DND-41 (cell line): ENCODE measurements around the gene PIK3CD.

ENCODE experiments used
- EZH2 ChIP-seq: IDR thresholded peaks from 3 replicates; pipeline ENCODE4 v1.6.1; 2012; ENCODE audit warnings: borderline replicate concordance, low read depth, mild to moderate bottlenecking, moderate library complexity, low read length, inconsistent platforms; ENCODE audit not compliant: severe bottlenecking
- TF ChIP-seq, protein P1 (sequence below): IDR thresholded peaks from 2 replicates; pipeline ENCODE4 v1.5.1; 2012; ENCODE audit warnings: borderline replicate concordance, low read length, moderate library complexity, mild to moderate bottlenecking; ENCODE audit not compliant: poor library complexity, severe bottlenecking; ENCODE audit errors: extremely low read depth

DNA sequence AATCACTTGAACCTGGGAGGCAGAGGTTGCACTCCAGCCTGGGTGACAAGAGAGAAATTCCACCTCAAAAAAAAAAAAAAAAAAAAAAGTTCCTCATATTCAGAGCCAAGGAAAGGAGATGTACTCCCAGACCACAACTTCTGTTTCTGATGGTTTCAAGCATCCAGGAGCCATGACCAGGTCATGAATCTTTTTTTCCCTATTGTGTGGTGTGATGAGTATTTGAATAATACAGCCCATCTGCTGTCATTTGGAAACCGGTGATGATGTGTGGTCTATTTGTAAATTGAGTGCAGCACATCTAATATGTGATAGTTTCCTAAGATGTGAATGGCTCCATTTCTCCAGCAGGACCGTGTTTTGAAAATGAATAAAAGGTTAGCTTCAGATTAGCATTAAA is 18.6 kb downstream of the PIK3CD start:
- TF ChIP-seq EZH2, result no peak
- TF ChIP-seq, protein P1, sequence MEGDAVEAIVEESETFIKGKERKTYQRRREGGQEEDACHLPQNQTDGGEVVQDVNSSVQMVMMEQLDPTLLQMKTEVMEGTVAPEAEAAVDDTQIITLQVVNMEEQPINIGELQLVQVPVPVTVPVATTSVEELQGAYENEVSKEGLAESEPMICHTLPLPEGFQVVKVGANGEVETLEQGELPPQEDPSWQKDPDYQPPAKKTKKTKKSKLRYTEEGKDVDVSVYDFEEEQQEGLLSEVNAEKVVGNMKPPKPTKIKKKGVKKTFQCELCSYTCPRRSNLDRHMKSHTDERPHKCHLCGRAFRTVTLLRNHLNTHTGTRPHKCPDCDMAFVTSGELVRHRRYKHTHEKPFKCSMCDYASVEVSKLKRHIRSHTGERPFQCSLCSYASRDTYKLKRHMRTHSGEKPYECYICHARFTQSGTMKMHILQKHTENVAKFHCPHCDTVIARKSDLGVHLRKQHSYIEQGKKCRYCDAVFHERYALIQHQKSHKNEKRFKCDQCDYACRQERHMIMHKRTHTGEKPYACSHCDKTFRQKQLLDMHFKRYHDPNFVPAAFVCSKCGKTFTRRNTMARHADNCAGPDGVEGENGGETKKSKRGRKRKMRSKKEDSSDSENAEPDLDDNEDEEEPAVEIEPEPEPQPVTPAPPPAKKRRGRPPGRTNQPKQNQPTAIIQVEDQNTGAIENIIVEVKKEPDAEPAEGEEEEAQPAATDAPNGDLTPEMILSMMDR, result no peak
